Liver (tissue), 3 donors: ENCODE data around the gene S100PBP.

Experiments
- EGR1 ChIP-seq, 2 donors: IDR thresholded peaks; 2 replicates each; pipeline ENCODE4 v1.6.1; 2016 to 2018; ENCODE audit warnings: antibody characterized with exemption in 2 of 2, low read depth in 2 of 2
- HNF4A ChIP-seq, 2 donors: conservative IDR thresholded peaks; 2 replicates each; pipeline ENCODE4 v1.6.1; 2016; ENCODE audit warnings: antibody characterized with exemption in 2 of 2, mild to moderate bottlenecking in 2 of 2
- SP1 ChIP-seq: IDR thresholded peaks from 2 replicates; pipeline ENCODE4 v1.6.1; 2018; ENCODE audit warnings: antibody characterized with exemption, mild to moderate bottlenecking
- TAF1 ChIP-seq: conservative IDR thresholded peaks from 2 replicates; pipeline ENCODE4 v1.6.1; 2016; ENCODE audit warnings: antibody characterized with exemption, mild to moderate bottlenecking
- YY1 ChIP-seq: IDR thresholded peaks from 2 replicates; pipeline ENCODE4 v1.6.1; 2016; ENCODE audit warnings: antibody characterized with exemption, mild to moderate bottlenecking
- TF ChIP-seq, protein P1 (sequence below): IDR thresholded peaks from 2 replicates; pipeline ENCODE4 v1.6.1; 2016; ENCODE audit warnings: antibody characterized with exemption, mild to moderate bottlenecking
- TF ChIP-seq, protein P2 (sequence below): fragments of 150-350 bp; IDR thresholded peaks from 2 replicates; pipeline ENCODE4 v1.5.1; 2017; ENCODE audit warnings: improper control_type of control experiment, low read depth, low read length; ENCODE audit not compliant: missing input control
- TF ChIP-seq, protein P3 (sequence below): IDR thresholded peaks from 2 replicates; pipeline ENCODE4 v1.6.1; 2016; ENCODE audit warnings: antibody characterized with exemption
- donor health status: healthy.
- donor health status: healthy.

DNA sequence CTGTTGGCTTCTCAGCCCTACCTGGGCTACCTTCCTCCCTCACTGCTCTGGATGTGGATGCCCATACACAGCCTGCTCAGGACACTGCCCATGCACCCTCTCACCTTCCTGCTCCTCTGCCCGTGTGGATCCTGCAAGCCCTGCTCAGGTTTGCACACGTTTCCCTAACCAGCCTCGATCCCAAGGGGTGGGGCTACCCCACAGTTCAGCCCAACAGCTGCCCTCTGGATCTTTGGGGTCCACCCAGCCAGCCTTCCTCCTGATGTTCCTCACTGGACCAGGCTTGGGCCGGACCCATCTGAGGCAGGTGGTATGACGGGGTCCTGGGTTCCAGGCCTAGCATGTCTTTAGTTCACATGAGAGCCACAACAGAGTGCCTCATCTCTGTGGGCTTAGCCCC, 79.0 kb downstream of the S100PBP start:
- TF ChIP-seq, protein P1, sequence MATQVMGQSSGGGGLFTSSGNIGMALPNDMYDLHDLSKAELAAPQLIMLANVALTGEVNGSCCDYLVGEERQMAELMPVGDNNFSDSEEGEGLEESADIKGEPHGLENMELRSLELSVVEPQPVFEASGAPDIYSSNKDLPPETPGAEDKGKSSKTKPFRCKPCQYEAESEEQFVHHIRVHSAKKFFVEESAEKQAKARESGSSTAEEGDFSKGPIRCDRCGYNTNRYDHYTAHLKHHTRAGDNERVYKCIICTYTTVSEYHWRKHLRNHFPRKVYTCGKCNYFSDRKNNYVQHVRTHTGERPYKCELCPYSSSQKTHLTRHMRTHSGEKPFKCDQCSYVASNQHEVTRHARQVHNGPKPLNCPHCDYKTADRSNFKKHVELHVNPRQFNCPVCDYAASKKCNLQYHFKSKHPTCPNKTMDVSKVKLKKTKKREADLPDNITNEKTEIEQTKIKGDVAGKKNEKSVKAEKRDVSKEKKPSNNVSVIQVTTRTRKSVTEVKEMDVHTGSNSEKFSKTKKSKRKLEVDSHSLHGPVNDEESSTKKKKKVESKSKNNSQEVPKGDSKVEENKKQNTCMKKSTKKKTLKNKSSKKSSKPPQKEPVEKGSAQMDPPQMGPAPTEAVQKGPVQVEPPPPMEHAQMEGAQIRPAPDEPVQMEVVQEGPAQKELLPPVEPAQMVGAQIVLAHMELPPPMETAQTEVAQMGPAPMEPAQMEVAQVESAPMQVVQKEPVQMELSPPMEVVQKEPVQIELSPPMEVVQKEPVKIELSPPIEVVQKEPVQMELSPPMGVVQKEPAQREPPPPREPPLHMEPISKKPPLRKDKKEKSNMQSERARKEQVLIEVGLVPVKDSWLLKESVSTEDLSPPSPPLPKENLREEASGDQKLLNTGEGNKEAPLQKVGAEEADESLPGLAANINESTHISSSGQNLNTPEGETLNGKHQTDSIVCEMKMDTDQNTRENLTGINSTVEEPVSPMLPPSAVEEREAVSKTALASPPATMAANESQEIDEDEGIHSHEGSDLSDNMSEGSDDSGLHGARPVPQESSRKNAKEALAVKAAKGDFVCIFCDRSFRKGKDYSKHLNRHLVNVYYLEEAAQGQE: no peak
- TF ChIP-seq, protein P2, sequence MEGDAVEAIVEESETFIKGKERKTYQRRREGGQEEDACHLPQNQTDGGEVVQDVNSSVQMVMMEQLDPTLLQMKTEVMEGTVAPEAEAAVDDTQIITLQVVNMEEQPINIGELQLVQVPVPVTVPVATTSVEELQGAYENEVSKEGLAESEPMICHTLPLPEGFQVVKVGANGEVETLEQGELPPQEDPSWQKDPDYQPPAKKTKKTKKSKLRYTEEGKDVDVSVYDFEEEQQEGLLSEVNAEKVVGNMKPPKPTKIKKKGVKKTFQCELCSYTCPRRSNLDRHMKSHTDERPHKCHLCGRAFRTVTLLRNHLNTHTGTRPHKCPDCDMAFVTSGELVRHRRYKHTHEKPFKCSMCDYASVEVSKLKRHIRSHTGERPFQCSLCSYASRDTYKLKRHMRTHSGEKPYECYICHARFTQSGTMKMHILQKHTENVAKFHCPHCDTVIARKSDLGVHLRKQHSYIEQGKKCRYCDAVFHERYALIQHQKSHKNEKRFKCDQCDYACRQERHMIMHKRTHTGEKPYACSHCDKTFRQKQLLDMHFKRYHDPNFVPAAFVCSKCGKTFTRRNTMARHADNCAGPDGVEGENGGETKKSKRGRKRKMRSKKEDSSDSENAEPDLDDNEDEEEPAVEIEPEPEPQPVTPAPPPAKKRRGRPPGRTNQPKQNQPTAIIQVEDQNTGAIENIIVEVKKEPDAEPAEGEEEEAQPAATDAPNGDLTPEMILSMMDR: no peak
- TF ChIP-seq EGR1 (IDR thresholded peaks at IDR 0.05; ENCODE audit: low read depth in 2 of 2): no peak
- no peak for TF ChIP-seq YY1
- TF ChIP-seq TAF1: no peak
- TF ChIP-seq, protein P3, sequence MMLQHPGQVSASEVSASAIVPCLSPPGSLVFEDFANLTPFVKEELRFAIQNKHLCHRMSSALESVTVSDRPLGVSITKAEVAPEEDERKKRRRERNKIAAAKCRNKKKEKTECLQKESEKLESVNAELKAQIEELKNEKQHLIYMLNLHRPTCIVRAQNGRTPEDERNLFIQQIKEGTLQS: no peak
- no peak for TF ChIP-seq HNF4A (conservative IDR thresholded peaks at IDR 0.05)
- TF ChIP-seq SP1: no peak
